Liver (tissue), 9 donors: Measurements from ENCODE around the gene DAAM1. TPM values are rescaled to one million over a fixed set of nuclear protein-coding genes. Genes with fewer than 3 reads are reported as not detected.

Experiments
- DNase-seq: peaks from one replicate; pipeline ENCODE4 v3.0.0-alpha.2; 2017; ENCODE audit warnings: low spot score
- H3K27ac ChIP-seq, 2 donors: one replicate each; pipeline ENCODE4 v1.7.0; 2013; ENCODE audit warnings: inconsistent platforms in 2 of 2, low read length in 2 of 2, control low read depth in 1 of 2, low read depth in 1 of 2, mild to moderate bottlenecking in 1 of 2
- H3K27me3 ChIP-seq, 4 donors: one replicate each; pipeline versions ENCODE4 v1.6.1 to v1.7.0; 2013; ENCODE audit warnings: low read length in 3 of 4, inconsistent platforms in 1 of 4, mild to moderate bottlenecking in 1 of 4, moderate library complexity in 1 of 4; ENCODE audit not compliant: control insufficient read depth in 4 of 4, insufficient read depth in 4 of 4
- H3K36me3 ChIP-seq, 4 donors: one replicate each; pipeline versions ENCODE4 v1.6.1 to v1.7.0; 2013; ENCODE audit warnings: low read length in 3 of 4, mild to moderate bottlenecking in 3 of 4, low read depth in 1 of 4, moderate library complexity in 1 of 4; ENCODE audit not compliant: control insufficient read depth in 4 of 4, insufficient read depth in 3 of 4
- H3K4me1 ChIP-seq, 4 donors: one replicate each; pipeline versions ENCODE4 v1.6.1 to v1.7.0; 2013; ENCODE audit warnings: low read length in 3 of 4, mild to moderate bottlenecking in 3 of 4, moderate library complexity in 1 of 4; ENCODE audit not compliant: control insufficient read depth in 4 of 4, insufficient read depth in 4 of 4
- H3K4me3 ChIP-seq, 3 donors: one replicate each; pipeline versions ENCODE4 v1.6.1 to v1.7.0; 2013; ENCODE audit warnings: low read length in 3 of 3, control low read depth in 1 of 3, low read depth in 1 of 3, mild to moderate bottlenecking in 1 of 3
- H3K9ac ChIP-seq, 2 donors: one replicate each; pipeline ENCODE4 v1.7.0; 2013; ENCODE audit warnings: low read length in 2 of 2, mild to moderate bottlenecking in 2 of 2, moderate library complexity in 2 of 2, control low read depth in 1 of 2, low read depth in 1 of 2
- H3K9me3 ChIP-seq, 4 donors: one replicate each; pipeline versions ENCODE4 v1.6.1 to v1.7.0; 2013; ENCODE audit warnings: low read length in 3 of 4; ENCODE audit not compliant: control insufficient read depth in 4 of 4
- ATF3 ChIP-seq: IDR thresholded peaks from 2 replicates; pipeline ENCODE4 v1.6.1; 2016; ENCODE audit warnings: antibody characterized with exemption
- EGR1 ChIP-seq, 2 donors: IDR thresholded peaks; 2 replicates each; pipeline ENCODE4 v1.6.1; 2016 to 2018; ENCODE audit warnings: antibody characterized with exemption in 2 of 2, low read depth in 2 of 2
- FOXA1 ChIP-seq: IDR thresholded peaks from 2 replicates; pipeline ENCODE4 v1.6.1; 2016; ENCODE audit warnings: antibody characterized with exemption
- FOXA2 ChIP-seq: IDR thresholded peaks from 2 replicates; pipeline ENCODE4 v1.6.1; 2016; ENCODE audit warnings: antibody characterized with exemption
- GABPA ChIP-seq, 2 donors: IDR thresholded peaks in 1 of 2; conservative IDR thresholded peaks in 1 of 2; 2 replicates each; pipeline ENCODE4 v1.6.1; 2016; ENCODE audit warnings: antibody characterized with exemption in 2 of 2, mild to moderate bottlenecking in 1 of 2, moderate library complexity in 1 of 2
- HNF4G ChIP-seq: IDR thresholded peaks from 2 replicates; pipeline ENCODE4 v1.6.1; 2016; ENCODE audit warnings: antibody characterized with exemption
- MAX ChIP-seq: IDR thresholded peaks from 2 replicates; pipeline ENCODE4 v1.6.1; 2016; ENCODE audit warnings: antibody characterized with exemption
- NR2F2 ChIP-seq: IDR thresholded peaks from 2 replicates; pipeline ENCODE4 v1.6.1; 2016; ENCODE audit warnings: antibody characterized with exemption
- RAD21 ChIP-seq, 2 donors: IDR thresholded peaks; 2 replicates each; pipeline ENCODE4 v1.6.1; 2016; ENCODE audit warnings: antibody characterized with exemption in 2 of 2, mild to moderate bottlenecking in 2 of 2
- REST ChIP-seq: IDR thresholded peaks from 2 replicates; pipeline ENCODE4 v1.6.1; 2016; ENCODE audit warnings: antibody characterized with exemption, mild to moderate bottlenecking
- RXRA ChIP-seq, 2 donors: IDR thresholded peaks; 2 replicates each; pipeline ENCODE4 v1.6.1; 2017 to 2018; ENCODE audit warnings: antibody characterized with exemption in 2 of 2, mild to moderate bottlenecking in 1 of 2
- TAF1 ChIP-seq: conservative IDR thresholded peaks from 2 replicates; pipeline ENCODE4 v1.6.1; 2016; ENCODE audit warnings: antibody characterized with exemption, mild to moderate bottlenecking
- YY1 ChIP-seq: IDR thresholded peaks from 2 replicates; pipeline ENCODE4 v1.6.1; 2016; ENCODE audit warnings: antibody characterized with exemption, mild to moderate bottlenecking
- ZBTB33 ChIP-seq: IDR thresholded peaks from 2 replicates; pipeline ENCODE4 v1.6.1; 2016; ENCODE audit warnings: antibody characterized with exemption
- WGBS: extraction: QIAGEN DNeasy Blood & Tissue Kit; methylation state at CpG from one replicate; pipeline ENCODE4 v1.1.7; 2013; 5-methylcytosine and 5-hydroxymethylcytosine counted together
- polyA plus RNA-seq, 2 donors: library from polyadenylated mRNA; stranded (reverse) in 1 of 2; unstranded in 1 of 2; fragments of 200-250 nt in 1 of 2; fragments of >200 nt in 1 of 2; fragmentation: Nextera tagmentation in 1 of 2; extraction: Ambion mirVana in 1 of 2; gene quantifications; one replicate each; pipeline versions ENCODE4 v1.2.1 to v1.2.3, GENCODE V29; 2013 to 2015
- total RNA-seq, 2 donors: library from RNA; depleted of rRNA; stranded (reverse); fragments of >200 nt; gene quantifications; one replicate each; pipeline ENCODE4 v1.2.3, GENCODE V29; 2014
- donor health status: healthy.
- donor health status: healthy.
- donor health status: healthy.
- donor health status: healthy.
- donor health status: healthy.

The DAAM1 gene
- total and polyA plus RNA-seq, 4 donors = 9.5 to 28.4 (median 18.5) TPM

- H3K27me3 ChIP-seq = no peaks in the 10 kb centered on the region
- no peak overlapping the region for H3K27ac ChIP-seq
- no peaks in the 10 kb centered on the region for H3K9me3 ChIP-seq
- 78% methylated on average over 3 of the region's 3 CpGs for WGBS
- H3K4me1 ChIP-seq = no peaks in the 10 kb centered on the region
- TF ChIP-seq RXRA (IDR thresholded peaks at IDR 0.05) = no peak
- TF ChIP-seq ATF3 = no peak
- no peak for DNase-seq
- no peak overlapping the region for H3K4me3 ChIP-seq
- no peak overlapping the region for H3K9ac ChIP-seq
- no peaks in the 10 kb centered on the region for H3K36me3 ChIP-seq
These were observed 207.2 kb downstream of the DAAM1 start for GRCh38 chr14:59395672-59396071.

- DNase-seq = no peak
- H3K36me3 ChIP-seq = no peaks in the 10 kb centered on the region
- no peak overlapping the region for H3K27ac ChIP-seq
- 79% methylated on average over 1 of the region's 1 CpG for WGBS
- H3K4me3 ChIP-seq = no peak overlapping the region
- TF ChIP-seq REST (no peak), ATF3 (no peak), RAD21 (IDR thresholded peaks at IDR 0.05) (no peak), GABPA (IDR thresholded peaks at IDR 0.05 in 1 of 2, conservative IDR thresholded peaks at IDR 0.05 in 1 of 2) (no peak), HNF4G (no peak), RXRA (IDR thresholded peaks at IDR 0.05) (no peak), NR2F2 (no peak), ZBTB33 (no peak), FOXA2 (no peak), YY1 (no peak), FOXA1 (no peak), EGR1 (IDR thresholded peaks at IDR 0.05; ENCODE audit: low read depth in 2 of 2) (no peak), MAX (no peak), TAF1 (no peak)
- no peak overlapping the region for H3K9ac ChIP-seq
- H3K4me1 ChIP-seq = no peaks in the 10 kb centered on the region
- no peaks in the 10 kb centered on the region for H3K9me3 ChIP-seq
- H3K27me3 ChIP-seq = no peaks in the 10 kb centered on the region
These were observed 210.4 kb downstream of the DAAM1 start for GRCh38 chr14:59398841-59399240.
